NCI-H226 (cell line): ENCODE measurements around the gene PHACTR1.
A peak's percentile ranks its signal among the peaks of the same experiment; 100 is the strongest.

Source experiments
- DNase-seq: peaks from one replicate; pipeline ENCODE4 v3.0.0-alpha.2; 2015

The PHACTR1 gene

DNA sequence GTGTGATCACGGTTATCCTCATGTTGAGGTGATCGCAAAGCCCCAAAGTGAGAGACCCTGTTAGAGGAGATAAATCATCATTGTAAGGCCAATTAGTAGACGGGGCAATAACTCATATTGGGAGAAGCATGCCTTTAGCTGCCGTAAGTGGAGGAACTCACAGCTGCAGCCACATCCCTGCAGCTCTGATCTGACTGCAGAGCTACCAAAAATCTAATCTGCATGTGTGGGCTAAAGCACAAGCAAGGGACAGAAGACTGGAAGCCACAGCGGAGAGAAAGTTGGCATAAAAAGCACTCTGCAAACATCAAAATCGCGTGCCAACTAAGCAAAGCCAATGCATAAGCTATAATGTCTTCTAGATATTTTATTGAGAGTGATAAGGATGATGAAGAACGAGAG is 532.0 kb downstream of the PHACTR1 start:
- no peak for DNase-seq

DNA sequence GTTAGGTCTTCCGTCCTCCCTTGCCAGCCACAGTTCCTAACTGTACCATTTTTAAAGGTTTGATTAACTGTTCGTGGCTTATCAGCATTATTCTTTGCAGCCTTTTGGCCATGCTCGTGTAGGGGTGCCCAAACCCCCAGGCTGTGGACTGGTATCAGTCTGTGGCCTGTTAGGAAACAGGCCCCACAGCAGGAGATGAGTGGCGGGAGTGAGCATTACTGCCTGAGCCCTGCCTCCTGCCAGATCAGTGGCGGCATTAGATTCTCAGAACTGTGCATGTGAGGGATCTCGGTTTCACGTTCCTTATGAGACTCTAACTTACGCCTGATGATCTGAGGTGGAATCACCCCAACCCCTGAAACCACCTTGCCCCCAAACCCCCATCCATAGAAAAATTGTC is 532.4 kb downstream of the PHACTR1 start:
- no peak for DNase-seq

- no peak for DNase-seq
These were observed 533.2 kb downstream of the PHACTR1 start for GRCh38 chr6:13249817-13250216.

DNA sequence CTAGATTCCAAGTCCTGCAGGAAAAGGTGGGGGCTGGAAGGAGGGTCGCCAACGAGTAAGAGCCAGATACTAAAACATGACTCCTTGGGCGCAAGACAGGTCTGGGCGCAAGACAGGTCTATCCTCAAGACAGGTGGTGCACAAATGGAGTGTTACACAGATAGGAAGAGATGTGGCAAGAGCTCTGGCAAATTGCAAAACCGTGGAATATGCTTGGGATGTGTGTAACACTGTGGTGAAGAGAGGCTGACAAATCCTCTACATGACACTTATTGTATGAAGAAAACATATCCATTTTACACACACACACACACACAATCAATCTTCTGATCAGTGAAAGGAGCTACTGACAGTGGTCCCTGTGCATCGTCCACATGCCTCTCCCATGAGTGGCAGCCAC is 534.1 kb downstream of the PHACTR1 start:
- no peak for DNase-seq

DNA sequence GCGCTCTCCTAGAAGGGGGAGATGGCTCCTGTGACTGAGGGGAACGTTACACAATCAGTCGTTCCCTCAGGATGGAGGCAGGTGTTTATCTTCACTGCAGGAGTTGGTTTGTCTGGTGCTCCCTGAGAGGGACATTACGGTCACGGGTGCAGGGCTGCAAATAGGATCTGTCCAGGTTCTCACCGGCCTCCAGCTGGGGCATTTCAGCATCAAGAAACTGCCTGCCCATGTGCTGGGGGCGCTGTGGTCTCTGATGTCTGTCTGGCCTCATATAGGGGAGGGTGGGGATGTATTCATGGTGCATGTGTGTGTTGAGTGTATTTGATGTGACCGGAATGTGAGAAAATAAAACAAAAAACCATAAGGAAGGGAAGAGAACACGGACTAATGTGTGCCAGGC is 534.7 kb downstream of the PHACTR1 start:
- DNase-seq, result no peak

GRCh38 chr6:13252790-13253189 is 536.2 kb downstream of the PHACTR1 start:
- DNase-seq, result no peak

- no peak for DNase-seq
These were observed 536.7 kb downstream of the PHACTR1 start for GRCh38 chr6:13253272-13253671.

DNA sequence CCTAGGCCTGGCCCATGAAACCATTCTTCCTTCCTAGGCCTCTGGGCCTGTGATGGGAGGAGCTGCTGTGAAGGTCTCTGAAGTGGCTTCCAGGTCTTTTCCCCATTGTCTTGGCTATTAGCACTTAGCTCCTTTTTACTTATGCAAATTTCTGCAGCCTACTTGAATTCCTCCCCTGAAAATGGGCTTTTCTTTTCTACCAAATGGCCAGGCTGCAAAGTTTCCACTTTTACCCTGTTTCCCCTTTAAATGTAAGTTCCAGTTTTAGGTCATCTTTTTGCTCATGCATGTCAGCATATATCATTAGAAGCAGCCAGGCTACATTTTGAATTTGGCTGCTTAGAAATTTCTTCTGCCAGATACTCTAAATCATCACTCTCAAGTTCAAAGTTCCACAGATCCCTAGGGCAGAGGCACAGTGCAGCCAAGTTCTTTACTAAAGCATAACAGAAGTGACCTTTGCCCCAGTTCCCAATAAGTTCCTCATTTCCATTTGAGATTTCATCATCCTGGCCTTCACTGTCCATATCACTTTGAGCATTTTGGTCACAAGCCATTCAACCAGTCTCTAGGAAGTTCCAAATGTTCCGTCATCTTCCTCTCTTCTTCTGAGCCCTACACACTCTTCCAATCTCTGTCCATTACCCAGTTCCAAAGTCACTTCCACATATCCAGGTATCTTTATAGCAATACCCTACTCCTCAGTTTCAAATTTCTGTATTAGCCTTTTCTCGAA is 539.9 kb downstream of the PHACTR1 start:
- no peak for DNase-seq

DNA sequence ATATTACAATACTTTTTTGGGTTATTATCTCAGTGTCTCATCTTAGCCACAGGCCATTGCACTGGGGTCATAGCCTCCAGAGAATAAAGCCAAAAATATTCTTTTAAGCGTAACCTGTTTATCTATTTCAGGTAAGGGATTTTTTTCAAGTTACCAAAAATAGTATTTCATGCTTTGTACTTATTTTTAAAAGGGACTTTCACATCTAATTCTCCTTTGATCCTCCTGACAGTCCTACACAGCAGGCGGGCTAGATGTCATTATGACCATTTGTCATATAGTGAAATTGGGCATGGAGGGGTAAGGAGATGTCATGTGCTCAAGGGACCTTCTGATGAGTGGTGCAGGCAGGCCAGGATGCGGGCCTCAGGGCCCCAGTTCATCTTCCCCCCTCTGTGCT is 542.8 kb downstream of the PHACTR1 start:
- DNase-seq, result no peak

GRCh38 chr6:13260101-13260598 is 543.6 kb downstream of the PHACTR1 start:
- DNase-seq, result no peak

DNA sequence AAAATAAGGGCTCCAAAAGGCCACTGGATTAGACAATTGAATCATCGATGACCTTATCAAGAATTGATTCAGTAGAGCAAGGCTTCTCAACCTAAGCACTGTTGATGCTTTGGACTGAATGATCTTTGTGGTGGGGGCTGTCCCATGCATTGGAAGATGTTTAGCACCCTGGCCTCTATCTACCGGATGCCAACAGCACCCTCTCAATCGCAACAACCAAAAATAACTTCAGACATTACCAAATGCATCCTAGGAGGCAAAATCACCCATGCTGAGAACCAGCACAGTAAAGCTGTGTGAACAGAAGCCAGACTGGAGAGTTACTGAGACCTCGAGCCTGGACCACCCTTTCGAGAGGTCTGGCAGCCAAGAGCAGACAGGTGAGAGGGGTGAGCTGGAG is 544.3 kb downstream of the PHACTR1 start:
- DNase-seq, result no peak

GRCh38 chr6:13261464-13261994 is 545.0 kb downstream of the PHACTR1 start:
- DNase-seq, result no peak

DNA sequence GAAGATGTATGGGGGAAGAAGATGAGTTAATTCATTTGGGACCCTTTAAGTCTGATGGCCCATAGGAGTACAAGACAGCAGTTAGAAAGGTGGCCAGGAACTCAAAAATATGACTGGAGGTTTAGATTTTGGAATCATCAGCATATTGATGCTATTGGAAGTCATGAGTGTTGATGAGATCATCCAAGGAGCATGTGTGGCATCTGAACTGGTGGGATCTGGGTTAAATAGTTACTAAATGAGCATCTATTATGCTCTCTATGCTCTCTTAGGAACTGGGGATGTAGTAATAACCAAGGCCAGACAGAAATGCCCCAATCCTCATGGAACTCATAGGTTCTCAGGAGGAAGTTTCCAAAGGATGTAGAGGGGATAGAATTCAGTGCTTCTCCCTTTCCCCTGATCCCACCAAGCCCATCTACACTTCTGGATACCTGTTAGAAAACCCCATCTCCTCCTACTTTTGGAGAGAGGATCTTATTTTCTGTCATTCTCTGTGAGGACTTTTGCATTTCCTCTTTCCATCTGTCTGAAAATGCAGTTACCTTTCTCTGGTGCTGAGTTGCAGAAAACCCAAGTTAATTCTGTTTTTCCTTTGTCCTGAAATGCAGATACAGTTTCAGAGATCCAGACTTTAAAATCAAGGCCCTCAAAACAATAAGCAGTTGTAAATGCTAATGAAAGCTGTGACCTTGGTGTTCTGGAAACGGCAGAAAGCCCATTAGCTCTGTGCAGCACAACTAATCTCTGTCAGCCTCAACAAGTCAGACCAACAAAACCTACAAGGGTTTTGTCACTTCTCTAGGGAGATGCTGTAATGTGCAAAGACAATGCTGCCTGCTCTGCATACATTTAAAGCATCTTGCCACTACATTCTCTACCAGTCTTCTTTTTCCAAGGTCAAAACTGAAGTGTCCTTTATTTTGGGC is 546.0 kb downstream of the PHACTR1 start:
- DNase-seq, result no peak

- no peak for DNase-seq
These were observed 547.1 kb downstream of the PHACTR1 start for GRCh38 chr6:13263669-13264068.

DNA sequence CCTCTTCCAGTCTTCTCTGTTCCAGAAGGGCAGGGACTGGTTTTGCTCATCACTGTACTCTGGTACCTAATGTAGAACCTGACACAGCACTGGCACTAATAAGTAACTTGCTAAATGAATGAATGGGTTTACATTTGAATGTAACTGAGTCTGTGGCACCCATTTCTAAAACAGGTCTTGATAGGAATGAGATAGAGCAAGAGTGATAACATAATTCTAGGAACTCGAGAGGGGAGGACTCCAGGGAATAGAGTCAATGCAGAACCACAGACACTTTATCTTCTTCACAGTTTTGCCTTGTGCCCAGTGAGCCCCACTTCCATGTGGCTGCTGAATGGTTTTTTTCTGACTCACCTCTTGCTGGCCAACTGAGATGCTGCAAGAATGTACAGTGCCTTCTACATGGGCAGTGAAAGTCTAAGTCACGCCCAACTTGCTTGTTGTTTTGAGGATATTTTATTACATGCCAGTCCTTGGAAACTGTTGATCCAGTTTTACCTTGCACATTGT is 550.6 kb downstream of the PHACTR1 start:
- peak; percentile 50 for DNase-seq

DNA sequence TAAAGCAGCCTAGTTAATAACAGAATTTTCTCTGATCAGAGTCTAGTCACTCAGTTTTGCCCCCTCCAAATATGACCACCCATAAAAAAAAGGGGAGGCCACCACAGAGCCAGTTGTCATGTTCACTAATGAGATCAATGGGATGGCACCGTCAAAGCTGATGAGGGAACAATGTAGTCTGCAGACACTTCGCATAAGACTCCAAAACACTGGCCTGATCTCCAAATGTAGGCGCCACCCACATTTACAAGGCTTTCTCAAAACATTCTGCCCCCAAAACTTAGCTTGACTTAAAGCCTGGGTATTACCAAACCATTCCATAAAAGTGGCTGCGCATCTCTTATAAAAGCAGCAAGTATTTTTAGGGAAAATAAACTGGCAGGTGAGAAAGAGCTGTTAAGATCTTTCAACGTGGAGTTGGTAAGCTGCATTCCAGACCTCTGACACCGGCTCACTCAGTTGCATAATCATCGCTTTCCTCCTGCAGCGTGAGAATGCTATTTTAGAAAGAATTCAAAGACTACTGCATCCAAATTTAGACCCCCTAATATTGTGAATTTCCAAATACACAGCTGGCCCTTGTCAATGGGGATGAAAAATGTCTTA is 552.4 kb downstream of the PHACTR1 start:
- DNase-seq, result peak; percentile 75

- DNase-seq, result no peak
These were observed 555.8 kb downstream of the PHACTR1 start for GRCh38 chr6:13272131-13273046.

- no peak for DNase-seq
These were observed 556.8 kb downstream of the PHACTR1 start for GRCh38 chr6:13273202-13273930.

- no peak for DNase-seq
These were observed 557.6 kb downstream of the PHACTR1 start for GRCh38 chr6:13273931-13274706.

GRCh38 chr6:13274707-13275434 is 558.3 kb downstream of the PHACTR1 start:
- DNase-seq, result no peak
